ENCODE data around the gene SLC66A2.

The SLC66A2 gene

GRCh38 chr18:79899609-79900445 lies 51.6 kb downstream of the SLC66A2 start:
- H3K27me3 Mint-ChIP-seq (ENCODE audit: low read depth): peaks cover 5% of the 10 kb centered on the region
- no peaks in the 10 kb centered on the region for H3K4me1 Mint-ChIP-seq
- TF ChIP-seq, protein P1, sequence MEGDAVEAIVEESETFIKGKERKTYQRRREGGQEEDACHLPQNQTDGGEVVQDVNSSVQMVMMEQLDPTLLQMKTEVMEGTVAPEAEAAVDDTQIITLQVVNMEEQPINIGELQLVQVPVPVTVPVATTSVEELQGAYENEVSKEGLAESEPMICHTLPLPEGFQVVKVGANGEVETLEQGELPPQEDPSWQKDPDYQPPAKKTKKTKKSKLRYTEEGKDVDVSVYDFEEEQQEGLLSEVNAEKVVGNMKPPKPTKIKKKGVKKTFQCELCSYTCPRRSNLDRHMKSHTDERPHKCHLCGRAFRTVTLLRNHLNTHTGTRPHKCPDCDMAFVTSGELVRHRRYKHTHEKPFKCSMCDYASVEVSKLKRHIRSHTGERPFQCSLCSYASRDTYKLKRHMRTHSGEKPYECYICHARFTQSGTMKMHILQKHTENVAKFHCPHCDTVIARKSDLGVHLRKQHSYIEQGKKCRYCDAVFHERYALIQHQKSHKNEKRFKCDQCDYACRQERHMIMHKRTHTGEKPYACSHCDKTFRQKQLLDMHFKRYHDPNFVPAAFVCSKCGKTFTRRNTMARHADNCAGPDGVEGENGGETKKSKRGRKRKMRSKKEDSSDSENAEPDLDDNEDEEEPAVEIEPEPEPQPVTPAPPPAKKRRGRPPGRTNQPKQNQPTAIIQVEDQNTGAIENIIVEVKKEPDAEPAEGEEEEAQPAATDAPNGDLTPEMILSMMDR (IDR thresholded peaks at IDR 0.05; ENCODE audit: unreplicated experiment in 3 of 3): no peak

DNA sequence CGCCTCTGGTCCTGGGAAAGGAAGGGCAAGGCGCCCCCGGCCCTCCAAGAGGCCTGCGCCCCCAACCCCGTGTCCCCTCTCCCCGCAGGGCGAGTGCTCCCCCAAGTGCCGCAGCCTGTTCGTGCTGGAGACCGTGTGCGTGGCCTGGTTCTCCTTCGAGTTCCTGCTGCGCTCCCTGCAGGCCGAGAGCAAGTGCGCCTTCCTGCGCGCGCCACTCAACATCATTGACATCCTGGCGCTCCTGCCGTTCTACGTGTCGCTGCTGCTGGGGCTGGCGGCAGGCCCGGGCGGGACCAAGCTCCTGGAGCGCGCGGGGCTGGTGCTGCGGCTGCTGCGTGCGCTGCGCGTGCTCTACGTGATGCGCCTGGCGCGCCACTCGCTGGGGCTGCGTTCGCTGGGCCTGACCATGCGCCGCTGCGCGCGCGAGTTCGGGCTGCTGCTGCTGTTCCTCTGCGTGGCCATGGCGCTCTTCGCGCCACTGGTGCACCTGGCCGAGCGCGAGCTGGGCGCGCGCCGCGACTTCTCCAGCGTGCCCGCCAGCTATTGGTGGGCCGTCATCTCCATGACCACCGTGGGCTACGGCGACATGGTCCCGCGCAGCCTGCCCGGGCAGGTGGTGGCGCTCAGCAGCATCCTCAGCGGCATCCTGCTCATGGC lies 52.4 kb downstream of the SLC66A2 start:
- Mint-ChIP-seq H3K4me1 (no peaks in the 10 kb centered on the region), H3K27me3 (ENCODE audit: low read depth) (peaks cover 5% of the 10 kb centered on the region), H3K27ac (no peak overlapping the region), H3K36me3 (ENCODE audit: low read depth) (peaks cover 61% of the 10 kb centered on the region), H3K9me3 (peaks cover 52% of the 10 kb centered on the region), H3K4me3 (no peak overlapping the region)
- TF ChIP-seq, protein P1 (IDR thresholded peaks at IDR 0.05; ENCODE audit: unreplicated experiment in 3 of 3): no peak

More at GRCh38 chr18:79899609-79900445, 51.6 kb downstream of the SLC66A2 start:
- H3K4me3 Mint-ChIP-seq: no peak overlapping the region
- H3K27ac Mint-ChIP-seq: no peak overlapping the region
- H3K36me3 Mint-ChIP-seq (ENCODE audit: low read depth): peaks cover 61% of the 10 kb centered on the region
- H3K9me3 Mint-ChIP-seq: peaks cover 45% of the 10 kb centered on the region

- H3K27me3 Mint-ChIP-seq (ENCODE audit: low read depth): peaks cover 5% of the 10 kb centered on the region
- peaks cover 62% of the 10 kb centered on the region for H3K9me3 Mint-ChIP-seq
- TF ChIP-seq, protein P1 (IDR thresholded peaks at IDR 0.05; ENCODE audit: unreplicated experiment in 3 of 3): no peak
- H3K4me1 Mint-ChIP-seq: no peaks in the 10 kb centered on the region
- no peak overlapping the region for H3K4me3 Mint-ChIP-seq
- H3K27ac Mint-ChIP-seq: no peak overlapping the region
- H3K36me3 Mint-ChIP-seq (ENCODE audit: low read depth): peaks cover 65% of the 10 kb centered on the region
These were observed 53.4 kb downstream of the SLC66A2 start for GRCh38 chr18:79897940-79898625.

DNA sequence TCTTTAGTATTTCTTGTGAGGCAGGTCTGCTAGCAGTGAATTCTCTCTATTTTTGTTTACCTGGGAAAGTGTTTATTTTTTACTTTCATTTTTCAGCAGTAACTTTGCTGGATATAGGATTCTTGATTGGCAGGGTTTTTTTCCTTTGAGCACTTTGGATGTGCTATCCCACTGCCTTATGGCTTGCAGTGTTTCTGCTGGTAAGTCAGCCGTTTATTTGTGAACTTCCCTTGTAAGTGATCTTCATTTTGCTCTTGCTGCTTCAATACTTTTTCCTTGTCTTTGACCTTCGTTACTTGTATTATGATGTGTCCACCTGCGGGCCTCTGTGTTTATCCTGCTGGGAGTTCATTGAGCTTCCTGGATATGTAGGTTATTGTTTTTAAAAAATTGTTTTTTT lies 54.7 kb downstream of the SLC66A2 start:
- H3K9me3 Mint-ChIP-seq: peaks cover 72% of the 10 kb centered on the region
- peaks cover 61% of the 10 kb centered on the region for H3K36me3 Mint-ChIP-seq (ENCODE audit: low read depth)
- no peak overlapping the region for H3K27ac Mint-ChIP-seq
- H3K4me1 Mint-ChIP-seq: no peaks in the 10 kb centered on the region
- TF ChIP-seq, protein P1 (IDR thresholded peaks at IDR 0.05; ENCODE audit: unreplicated experiment in 3 of 3): no peak
- peaks cover 5% of the 10 kb centered on the region for H3K27me3 Mint-ChIP-seq (ENCODE audit: low read depth)
- no peak overlapping the region for H3K4me3 Mint-ChIP-seq

DNA sequence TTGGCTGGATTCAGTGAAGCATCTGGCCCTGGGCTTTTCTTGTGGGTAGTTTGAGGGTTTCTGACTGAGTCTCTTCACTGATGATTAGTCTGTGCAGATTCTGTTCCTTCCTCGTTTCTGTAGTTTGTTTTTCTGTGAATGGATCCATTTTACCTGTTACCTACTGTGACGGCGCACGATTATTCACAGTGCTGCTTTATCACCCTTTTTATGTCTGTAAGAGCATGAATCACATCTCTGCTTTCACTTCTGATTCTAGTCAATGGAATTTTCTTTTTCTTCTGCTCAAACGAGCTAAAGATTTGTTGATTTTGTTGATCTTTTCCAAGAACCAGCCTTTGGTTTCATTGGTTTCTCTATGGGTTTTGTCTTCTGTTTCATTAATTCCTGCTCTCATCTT lies 60.8 kb downstream of the SLC66A2 start:
- H3K4me3 Mint-ChIP-seq: no peak overlapping the region
- H3K27me3 Mint-ChIP-seq (ENCODE audit: low read depth): no peaks in the 10 kb centered on the region
- H3K36me3 Mint-ChIP-seq (ENCODE audit: low read depth): peaks cover 34% of the 10 kb centered on the region
- TF ChIP-seq, protein P1 (IDR thresholded peaks at IDR 0.05; ENCODE audit: unreplicated experiment in 3 of 3): no peak
- H3K9me3 Mint-ChIP-seq: peaks cover 69% of the 10 kb centered on the region
- no peaks in the 10 kb centered on the region for H3K4me1 Mint-ChIP-seq
- H3K27ac Mint-ChIP-seq: no peak overlapping the region

All from nephron (organoid).